SK-MEL-5 (cell line): ENCODE data around the gene PAX1. TPM values are rescaled to one million over a fixed set of nuclear protein-coding genes. Genes with fewer than 3 reads are reported as not detected.

Experiments used
- DNase-seq: peaks from one replicate; pipeline ENCODE4 v3.0.0-alpha.2; 2016; ENCODE audit warnings: low read depth, low spot score
- in situ Hi-C: cut with HindIII; loops from 2 replicates; pipeline ENCODE4 v1.10.0; 2016; ENCODE audit warnings: low sequenced_read_pairs, high pct_unique_total_duplicates, low pct_unique_long_range_greater_than_20kb
- total RNA-seq: library from RNA; depleted of rRNA; stranded (reverse); fragments of >200 nt; shearing (Covaris generic); gene quantifications from 2 replicates; pipeline ENCODE4 v1.2.3, GENCODE V29; 2014

The PAX1 gene
- total RNA-seq, 1 experiment from 2014 or later: not detected

GRCh38 chr20:21701171-21701876 lies 4.1 kb upstream of the PAX1 start:
- DNase-seq: no peak
- in situ Hi-C loops: no loop called here

GRCh38 chr20:21702016-21702415 lies 3.4 kb upstream of the PAX1 start:
- in situ Hi-C loops: no loop called here
- no peak for DNase-seq

- peak; percentile 76 for DNase-seq
- in situ Hi-C loops: no loop called here
Measured at GRCh38 chr20:21702553-21703470, 2.7 kb upstream of the PAX1 start.

- DNase-seq: no peak
- in situ Hi-C loops: no loop called here
Measured at GRCh38 chr20:21703717-21704407, 1.6 kb upstream of the PAX1 start.

- in situ Hi-C loops: no loop called here
- DNase-seq: no peak
Measured at GRCh38 chr20:21704408-21705385, 767 bp upstream of the PAX1 start.

GRCh38 chr20:21706261-21707195 lies 1.1 kb downstream of the PAX1 start:
- no peak for DNase-seq
- in situ Hi-C loops: no loop called here

GRCh38 chr20:21707267-21707666 lies 1.8 kb downstream of the PAX1 start:
- in situ Hi-C loops: no loop called here
- no peak for DNase-seq

GRCh38 chr20:21707999-21708737 lies 2.7 kb downstream of the PAX1 start:
- in situ Hi-C loops: no loop called here
- no peak for DNase-seq

- no peak for DNase-seq
- in situ Hi-C loops: no loop called here
Measured at GRCh38 chr20:21708738-21709534, 3.5 kb downstream of the PAX1 start.

- in situ Hi-C loops: no loop called here
- no peak for DNase-seq
Measured at GRCh38 chr20:21709535-21709904, 4.1 kb downstream of the PAX1 start.

GRCh38 chr20:21710341-21710740 lies 4.9 kb downstream of the PAX1 start:
- in situ Hi-C loops: no loop called here
- DNase-seq: no peak

GRCh38 chr20:21710863-21711431 lies 5.5 kb downstream of the PAX1 start:
- DNase-seq: no peak
- in situ Hi-C loops: no loop called here

- in situ Hi-C loops: no loop called here
- DNase-seq: no peak
Measured at GRCh38 chr20:21712443-21713059, 7.1 kb downstream of the PAX1 start.

- in situ Hi-C loops: no loop called here
Measured at GRCh38 chr20:21713470-21713869, 8.0 kb downstream of the PAX1 start.

More at GRCh38 chr20:21713470-21713869, 8.0 kb downstream of the PAX1 start:
- no peak for DNase-seq
